Natural killer cell (primary cell): ENCODE data around the gene CCNJL. TPM values are rescaled to one million over a fixed set of nuclear protein-coding genes. Genes with fewer than 3 reads are reported as not detected.

Experiments used
- ATAC-seq, 3 donors: fragments of 150-1000 bp in 2 of 3; fragments of 200-7000 bp in 1 of 3; cut with Tn5 transposase; 1 replicate in 1 of 3; 2 replicates in 2 of 3; pipeline ENCODE4 v1.10.0; 2021; ENCODE audit warnings: mild to moderate bottlenecking in 2 of 3, moderate library complexity in 2 of 3
- DNase-seq, 2 donors: peaks; one replicate each; pipeline versions ENCODE4 v3.0.0 to v3.0.0-alpha.2; 2013 to 2021; ENCODE audit warnings: mixed read lengths in 1 of 2
- H3K27ac ChIP-seq: one replicate; pipeline ENCODE4 v1.5.1; 2013; ENCODE audit warnings: mild to moderate bottlenecking, low read length
- H3K27me3 ChIP-seq: one replicate; pipeline ENCODE4 v1.6.1; 2013; ENCODE audit warnings: low read length; ENCODE audit not compliant: control insufficient read depth, insufficient read depth
- H3K36me3 ChIP-seq: one replicate; pipeline ENCODE4 v1.6.1; 2013; ENCODE audit warnings: low read length; ENCODE audit not compliant: control insufficient read depth, insufficient read depth
- H3K4me1 ChIP-seq: one replicate; pipeline ENCODE4 v1.6.1; 2013; ENCODE audit warnings: low read length; ENCODE audit not compliant: control insufficient read depth, insufficient read depth
- H3K4me3 ChIP-seq: one replicate; pipeline ENCODE4 v1.5.1; 2013; ENCODE audit warnings: low read length
- H3K9me3 ChIP-seq: one replicate; pipeline ENCODE4 v1.6.1; 2013; ENCODE audit warnings: low read length; ENCODE audit not compliant: control insufficient read depth, insufficient read depth
- H3K27ac Mint-ChIP-seq, 2 donors: one replicate each; pipeline ENCODE4 v1.8.0; 2022; ENCODE audit warnings: mild to moderate bottlenecking in 2 of 2, mixed read lengths in 2 of 2, moderate library complexity in 1 of 2
- H3K27me3 Mint-ChIP-seq, 2 donors: one replicate each; pipeline ENCODE4 v1.8.0; 2022; ENCODE audit warnings: low read depth in 2 of 2, mixed read lengths in 2 of 2
- H3K36me3 Mint-ChIP-seq: one replicate; pipeline ENCODE4 v1.8.0; 2022; ENCODE audit warnings: mixed read lengths
- H3K4me1 Mint-ChIP-seq, 2 donors: one replicate each; pipeline ENCODE4 v1.8.0; 2022; ENCODE audit warnings: mixed read lengths in 2 of 2
- H3K4me3 Mint-ChIP-seq: one replicate; pipeline ENCODE4 v1.8.0; 2022; ENCODE audit warnings: mild to moderate bottlenecking, moderate library complexity, mixed read lengths
- H3K9me3 Mint-ChIP-seq, 2 donors: one replicate each; pipeline ENCODE4 v1.8.0; 2022; ENCODE audit warnings: mixed read lengths in 2 of 2
- CTCF ChIP-seq: fragments of 200-600 bp; IDR thresholded peaks from one replicate; pipeline ENCODE4 v1.8.0; 2022; ENCODE audit warnings: antibody characterized with exemption
- WGBS: methylation state at CpG from one replicate; pipeline ENCODE4 v1.1.7; 2013; ENCODE audit warnings: missing lambda C conversion rate; ENCODE audit not compliant: insufficient coverage; 5-methylcytosine and 5-hydroxymethylcytosine counted together
- intact Hi-C: fragments of 100-400 bp; cut with micrococcal nuclease; formaldehyde crosslinking; loops from one replicate; pipeline ENCODE4 v1.14.2; 2022
- total RNA-seq, 4 donors: library from RNA; stranded (reverse); fragments of 120-200 nt in 1 of 4; gene quantifications; one replicate each; pipeline versions ENCODE4 v1.2.3 to v1.2.4, GENCODE V29; 2013 to 2022

Gene CCNJL
- total RNA-seq, 3 donors from 2014 or later (not counting 1 experiment from before 2014, with no cell fraction given): 19.9 to 32.1 (median 20.7) TPM

- Histone ChIP-seq H3K9me3 (no peaks in the 10 kb centered on the region), H3K4me1 (peaks cover 24% of the 10 kb centered on the region), H3K27ac (no peak overlapping the region), H3K4me3 (no peak overlapping the region), H3K27me3 (no peaks in the 10 kb centered on the region), H3K36me3 (no peaks in the 10 kb centered on the region)
- intact Hi-C loops: no loop called here
- no peak for TF ChIP-seq CTCF
- ATAC-seq: no peak
- Mint-ChIP-seq H3K27ac (peak overlapping the region; percentile 35 to 83), H3K36me3 (peaks cover 1% of the 10 kb centered on the region), H3K4me3 (peak overlapping the region; percentile 65), H3K4me1 (peaks cover 53 to 54% of the 10 kb centered on the region in 2 donors), H3K27me3 (peaks cover 0 to 2% of the 10 kb centered on the region in 2 donors), H3K9me3 (no peaks in the 10 kb centered on the region)
- 85% methylated on average over 4 of the region's 4 CpGs for WGBS
- DNase-seq: no peak
Observed at GRCh38 chr5:160310140-160310539, 2.2 kb downstream of the CCNJL start.

- H3K27me3 ChIP-seq: no peaks in the 10 kb centered on the region
- Mint-ChIP-seq H3K27me3 (no peaks in the 10 kb centered on the region), H3K4me1 (peaks cover 45 to 48% of the 10 kb centered on the region in 2 donors), H3K4me3 (no peak overlapping the region), H3K36me3 (peaks cover 11% of the 10 kb centered on the region), H3K27ac (peak overlapping the region; percentile 53 to 57), H3K9me3 (no peaks in the 10 kb centered on the region)
- no peaks in the 10 kb centered on the region for H3K9me3 ChIP-seq
- ATAC-seq: no peak
- intact Hi-C loops: no loop called here
- H3K4me1 ChIP-seq: peaks cover 16% of the 10 kb centered on the region
- H3K4me3 ChIP-seq: no peak overlapping the region
- no peak for DNase-seq
- H3K36me3 ChIP-seq: peaks cover 6% of the 10 kb centered on the region
- TF ChIP-seq CTCF: no peak
- H3K27ac ChIP-seq: no peak overlapping the region
- WGBS: 90% methylated on average over 4 of the region's 4 CpGs
Observed at GRCh38 chr5:160306696-160307095, 5.7 kb downstream of the CCNJL start.

GRCh38 chr5:160305319-160305718 lies 7.0 kb downstream of the CCNJL start:
- no peak overlapping the region for H3K4me3 Mint-ChIP-seq
- H3K9me3 ChIP-seq: no peaks in the 10 kb centered on the region
- no peak for TF ChIP-seq CTCF
- H3K27ac ChIP-seq: no peak overlapping the region
- H3K4me1 Mint-ChIP-seq: peaks cover 38 to 43% of the 10 kb centered on the region in 2 donors
- H3K27me3 Mint-ChIP-seq: no peaks in the 10 kb centered on the region
- H3K4me1 ChIP-seq: peaks cover 9% of the 10 kb centered on the region
- H3K27me3 ChIP-seq: no peaks in the 10 kb centered on the region
- intact Hi-C loops: no loop called here
- 95% methylated on average over 9 of the region's 10 CpGs for WGBS
- DNase-seq (no peak), ATAC-seq (no peak)
- H3K9me3 Mint-ChIP-seq: no peaks in the 10 kb centered on the region
- H3K4me3 ChIP-seq: no peak overlapping the region
- H3K27ac Mint-ChIP-seq: peak overlapping the region; percentile 21 to 57
- H3K36me3 ChIP-seq: peaks cover 6% of the 10 kb centered on the region
- H3K36me3 Mint-ChIP-seq: peaks cover 11% of the 10 kb centered on the region

GRCh38 chr5:160303690-160304089 lies 8.7 kb downstream of the CCNJL start:
- H3K4me1 ChIP-seq: peaks cover 16% of the 10 kb centered on the region
- ATAC-seq (no peak), DNase-seq (no peak)
- Mint-ChIP-seq H3K9me3 (no peaks in the 10 kb centered on the region), H3K4me1 (peaks cover 23 to 29% of the 10 kb centered on the region in 2 donors), H3K27me3 (no peaks in the 10 kb centered on the region), H3K27ac (peak overlapping the region; percentile 56 to 70), H3K36me3 (peaks cover 11% of the 10 kb centered on the region), H3K4me3 (no peak overlapping the region)
- peaks cover 6% of the 10 kb centered on the region for H3K36me3 ChIP-seq
- no peaks in the 10 kb centered on the region for H3K9me3 ChIP-seq
- intact Hi-C loops: no loop called here
- H3K4me3 ChIP-seq: no peak overlapping the region
- no peak for TF ChIP-seq CTCF
- H3K27ac ChIP-seq: no peak overlapping the region
- no peaks in the 10 kb centered on the region for H3K27me3 ChIP-seq
- 80% methylated on average over 3 of the region's 3 CpGs for WGBS
